Stimulated activated naive CD4-positive, alpha-beta T cell (primary cell): ENCODE data around the gene DNAJC5.

ENCODE experiments used
- DNase-seq, 6 experiments: peaks; one replicate each; lab custom pipeline; 2025; lab: John Stamatoyannopoulos, UW

DNAJC5 gene

DNA sequence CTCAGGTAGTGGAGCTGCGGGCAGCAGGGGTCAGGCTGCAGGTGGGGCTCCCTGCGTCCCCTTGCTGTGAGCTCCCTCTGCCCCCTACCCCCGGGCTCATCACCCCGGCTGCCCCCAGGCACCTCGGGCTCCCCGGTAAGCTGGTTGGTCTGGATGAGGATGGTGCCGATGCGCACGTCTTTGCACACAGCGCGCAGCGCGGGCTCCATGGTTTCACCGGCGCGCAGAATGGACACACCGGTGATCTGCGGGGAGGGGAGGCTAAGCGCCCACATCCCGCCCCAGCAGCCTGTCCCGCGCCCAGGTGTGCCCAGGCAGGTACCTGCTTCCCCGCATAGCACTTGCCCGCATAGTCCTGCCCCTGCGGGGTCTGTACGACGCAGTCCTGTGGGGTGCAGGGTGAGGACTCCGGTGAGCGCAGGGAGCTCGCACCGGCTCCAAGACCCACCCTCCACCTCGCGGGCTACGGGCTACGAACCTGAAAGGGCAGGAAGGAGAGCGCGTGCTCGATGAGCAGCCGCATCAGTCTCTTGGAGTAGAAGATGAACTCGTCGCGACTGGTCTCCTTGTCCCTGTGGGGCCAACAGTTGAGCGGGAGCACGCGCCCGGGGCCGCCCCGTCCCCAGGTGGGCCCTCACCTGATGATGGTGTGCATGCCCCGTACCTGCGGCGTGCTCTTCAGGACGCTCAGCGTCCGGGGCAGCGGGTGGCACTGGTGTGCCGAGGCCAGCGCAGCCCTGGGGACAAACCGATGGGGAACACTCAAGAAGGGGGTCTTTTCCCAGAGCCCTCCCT lies 45.7 kb downstream of the DNAJC5 start:
- no peak for DNase-seq

DNA sequence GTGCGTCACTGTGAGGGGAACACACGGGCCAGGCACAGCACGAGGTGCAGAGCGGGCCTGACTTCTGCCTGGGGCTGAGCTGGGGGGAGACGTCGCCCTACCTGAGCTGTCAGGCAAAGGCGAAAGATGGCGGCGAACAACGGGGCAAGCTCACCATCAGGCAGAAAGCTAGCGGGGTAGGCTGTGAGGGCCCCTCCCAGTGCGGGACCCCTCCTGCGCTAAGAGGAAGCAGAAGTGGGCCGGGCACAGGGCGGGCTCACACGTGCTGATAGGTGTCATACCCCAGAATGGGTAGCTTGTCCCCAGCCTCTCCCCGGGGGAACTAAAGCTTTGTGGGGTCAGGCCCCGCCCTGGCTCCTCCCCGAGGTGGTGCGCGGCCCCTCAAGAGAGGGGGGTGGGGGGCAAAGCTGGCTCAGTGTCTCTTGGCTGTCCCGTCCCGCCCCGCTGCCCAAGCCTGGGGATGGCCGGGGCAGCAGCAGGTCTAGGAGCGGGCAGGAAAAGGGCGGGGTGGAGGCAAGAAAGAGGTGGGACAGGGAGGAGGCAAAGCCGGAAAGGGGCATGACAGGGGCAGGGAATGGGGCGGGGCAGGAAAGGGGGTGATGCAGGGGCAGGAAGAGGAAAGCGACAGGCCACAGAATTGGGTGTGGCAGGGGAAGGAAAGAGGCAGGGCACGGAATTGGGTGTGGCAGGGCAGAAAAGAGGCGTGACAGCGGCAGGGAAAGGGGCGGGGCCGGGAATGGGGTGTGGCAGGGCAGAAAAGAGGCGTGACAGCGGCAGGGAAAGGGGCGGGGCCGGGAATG lies 46.6 kb downstream of the DNAJC5 start:
- peak; percentile 43 to 80 (median 64) for DNase-seq

DNA sequence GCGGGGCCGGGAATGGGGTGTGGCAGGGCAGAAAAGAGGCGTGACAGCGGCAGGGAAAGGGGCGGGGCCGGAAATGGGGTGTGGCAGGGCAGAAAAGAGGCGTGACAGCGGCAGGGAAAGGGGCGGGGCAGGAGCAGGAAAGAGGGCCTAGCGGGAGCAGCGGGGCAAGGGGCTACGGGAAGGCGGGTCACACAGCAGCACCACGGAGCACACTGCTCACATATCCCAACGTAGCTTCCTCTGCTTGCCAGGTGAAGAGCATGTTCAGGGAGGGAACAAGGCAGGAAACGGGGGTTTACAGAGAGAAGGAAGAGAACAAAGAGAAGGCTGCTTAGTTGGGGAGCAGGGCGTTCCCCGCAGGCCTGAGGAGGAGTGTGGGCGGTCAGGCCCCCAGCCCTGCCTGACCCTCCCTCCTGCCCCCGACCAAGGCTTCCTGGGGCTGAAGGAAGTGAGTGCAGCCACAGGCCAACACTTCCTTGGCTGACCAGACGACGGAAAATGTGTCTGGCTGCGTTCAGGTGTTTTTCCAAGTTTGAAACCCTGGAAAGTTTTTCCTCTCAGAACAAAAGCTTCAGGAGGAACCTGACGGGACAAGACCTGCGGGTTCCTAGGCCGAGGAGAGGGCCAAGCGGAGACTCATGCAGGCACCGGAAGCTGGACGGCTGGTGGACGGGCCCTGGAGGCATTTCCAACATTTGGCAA lies 47.5 kb downstream of the DNAJC5 start:
- DNase-seq = peak in 5 of 6 experiments; percentile 22 to 64 (median 32)

DNA sequence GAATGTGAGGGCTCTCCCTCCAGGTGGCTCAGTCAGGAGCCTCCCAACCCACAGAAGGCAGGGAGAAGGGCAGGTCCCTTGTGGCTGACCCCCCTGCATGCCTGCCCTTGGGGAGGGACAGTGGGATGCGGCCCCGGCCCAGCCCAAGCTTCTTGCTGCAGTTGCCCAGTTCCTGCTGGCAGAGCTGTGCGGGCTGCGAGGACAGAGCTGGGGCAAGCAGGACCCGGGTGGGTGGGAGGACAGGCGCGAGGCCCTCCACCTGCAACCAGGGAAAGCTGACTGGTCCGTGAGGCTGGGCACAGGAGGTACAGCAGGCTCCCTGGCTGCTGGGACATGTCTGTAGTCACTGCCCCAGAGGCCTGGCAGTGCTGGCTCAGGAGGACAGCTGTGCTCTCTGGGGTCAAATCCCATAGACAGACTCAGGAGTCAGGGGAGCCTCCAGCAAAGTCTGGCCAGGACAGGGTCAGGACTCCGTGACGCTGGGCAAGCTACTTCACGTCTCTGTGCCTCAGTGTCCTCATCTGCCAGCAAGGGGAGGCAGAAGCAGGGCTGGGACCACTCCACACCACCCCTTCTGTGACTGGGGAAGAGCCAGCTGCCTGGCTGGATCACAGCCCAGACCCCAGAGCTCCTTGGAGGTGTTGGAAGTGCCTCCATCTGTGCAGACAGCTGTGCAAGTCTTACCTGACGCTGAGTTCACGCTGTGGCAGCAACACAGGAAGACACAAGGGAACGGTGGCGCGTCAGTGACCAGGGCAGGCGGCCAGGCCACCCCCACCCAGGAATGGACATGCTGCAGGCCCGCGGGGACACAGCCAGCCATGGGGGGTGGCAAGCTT lies 48.3 kb downstream of the DNAJC5 start:
- DNase-seq = no peak

DNA sequence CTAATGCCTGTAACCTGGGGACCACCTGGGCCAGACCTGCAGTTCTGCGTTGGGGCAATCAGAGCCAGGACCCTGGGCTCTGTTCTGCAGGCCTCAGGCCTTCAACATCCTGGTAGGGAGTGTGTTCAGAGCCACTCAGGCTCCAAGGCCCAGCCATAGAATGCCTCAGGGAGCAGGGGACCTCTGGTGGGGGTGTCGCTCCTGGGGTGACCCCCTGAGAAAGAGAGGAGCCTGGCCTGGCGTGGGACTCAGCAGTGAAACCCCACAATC lies 48.8 kb downstream of the DNAJC5 start:
- DNase-seq = no peak

DNA sequence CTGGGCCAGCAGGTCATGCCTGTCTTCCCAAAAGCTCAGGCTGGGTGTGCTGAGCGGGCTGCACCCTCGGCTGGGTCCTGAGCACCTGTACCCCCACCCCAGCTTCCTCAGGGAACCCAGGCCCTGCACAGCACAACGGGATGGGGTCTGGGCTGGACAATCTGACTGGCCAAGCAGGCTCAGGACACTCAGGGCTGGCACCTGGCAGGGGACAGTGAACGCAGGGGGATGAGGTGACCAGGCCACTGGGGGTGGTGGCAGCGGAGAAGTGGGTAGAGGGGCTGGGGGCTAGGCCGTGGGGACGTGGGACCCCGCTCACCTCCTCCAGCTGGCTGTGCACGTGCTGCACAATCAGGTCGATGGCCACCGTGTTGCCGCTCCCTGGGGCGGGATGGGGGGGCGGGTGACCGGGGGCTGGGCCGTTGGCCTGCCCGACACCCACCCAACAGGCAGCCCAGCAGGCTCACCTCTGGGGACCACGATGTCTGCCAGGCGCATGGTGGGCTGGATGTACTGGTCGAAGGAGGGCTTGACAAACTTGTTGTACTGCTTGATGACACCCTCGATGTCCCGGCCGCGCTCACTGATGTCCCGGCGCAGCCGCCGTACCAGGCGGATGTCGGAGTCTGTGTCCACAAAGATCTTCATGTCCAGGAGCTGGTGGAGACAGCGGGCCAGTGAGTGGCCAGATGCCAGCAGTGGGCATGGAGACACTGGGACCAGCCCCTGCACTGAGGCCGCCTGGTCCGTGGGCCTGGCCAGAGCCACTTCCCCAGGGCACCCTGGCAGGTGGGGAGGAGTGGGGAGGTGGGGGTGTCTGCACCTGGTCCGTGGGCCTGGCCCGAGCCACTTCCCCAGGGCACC lies 49.4 kb downstream of the DNAJC5 start:
- DNase-seq = no peak

DNA sequence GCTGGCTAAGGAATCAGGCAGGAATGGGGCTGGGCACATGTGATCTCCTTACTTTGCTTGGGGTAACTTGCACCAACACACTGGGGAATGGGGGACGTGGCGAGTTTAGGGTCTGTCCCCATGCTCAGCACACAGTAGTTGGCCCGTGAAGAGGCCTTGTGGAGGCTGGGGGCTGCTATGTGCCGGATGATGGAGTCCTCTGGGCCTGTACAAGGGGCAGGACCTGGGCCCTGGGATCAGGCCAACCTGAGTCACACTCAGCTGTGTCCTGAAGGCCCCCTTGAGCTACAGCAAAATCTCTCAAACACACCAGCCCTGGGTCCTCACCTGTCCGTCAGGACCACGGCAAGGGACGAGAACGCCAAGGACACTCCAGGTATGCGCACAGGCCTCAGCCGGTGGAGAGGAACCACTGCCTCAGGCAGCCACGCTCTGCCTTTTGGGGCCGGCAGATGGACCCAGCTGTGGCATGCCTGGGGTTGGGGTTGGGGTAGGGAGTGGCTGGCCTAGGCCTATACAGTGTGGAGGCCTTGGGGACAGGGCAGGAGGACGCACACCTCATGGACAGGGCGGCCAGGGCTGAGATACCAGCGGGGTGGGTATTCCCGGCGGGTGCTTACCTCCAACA lies 50.2 kb downstream of the DNAJC5 start:
- no peak for DNase-seq

DNA sequence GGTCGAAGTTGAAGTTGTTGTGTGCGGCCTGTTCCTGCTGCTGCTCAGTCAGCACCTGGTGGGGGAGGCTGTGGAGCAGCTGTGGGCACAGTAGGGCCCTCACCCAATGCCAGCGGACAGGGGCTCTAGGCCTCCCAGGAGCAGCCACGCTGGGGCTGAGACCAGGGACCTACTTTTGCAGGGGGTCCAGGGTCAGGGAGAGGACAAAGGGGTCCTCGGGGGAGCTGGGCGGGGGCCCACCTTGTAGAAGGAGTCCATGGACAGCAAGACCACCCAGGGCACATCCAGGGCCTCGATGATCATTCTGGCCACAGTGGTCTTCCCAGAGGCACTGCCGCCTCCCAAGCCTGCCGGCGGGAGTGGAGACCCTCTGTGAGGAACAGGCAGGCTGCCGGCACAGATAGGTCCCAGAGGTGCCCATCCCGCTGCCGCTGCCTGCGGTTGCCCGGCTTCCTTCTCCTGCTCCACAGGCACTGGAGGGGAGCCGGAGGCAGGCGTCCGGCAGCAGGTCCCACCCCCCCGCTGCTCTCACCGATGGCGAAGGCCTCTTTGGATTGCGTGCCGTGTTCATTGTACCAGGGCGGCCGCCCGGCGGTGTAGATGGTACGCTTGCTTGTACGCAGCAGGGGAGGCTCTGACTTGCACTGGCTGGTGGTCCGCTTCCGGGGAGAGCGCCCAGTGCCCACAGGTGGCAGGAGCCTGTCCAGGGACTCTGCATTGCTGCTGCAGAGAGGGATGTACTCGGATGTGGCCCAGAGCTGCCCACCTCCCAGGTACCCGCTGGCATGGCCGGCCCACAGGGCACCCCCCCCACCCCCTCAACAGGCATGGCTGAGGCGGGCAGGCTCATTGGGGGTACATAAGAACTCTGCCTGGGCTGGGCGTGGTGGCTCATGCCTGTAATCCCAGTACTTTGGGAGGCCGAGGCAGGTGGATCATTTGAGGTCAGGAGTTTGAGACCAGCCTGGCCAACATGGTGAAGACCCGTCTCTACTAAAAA lies 51.3 kb downstream of the DNAJC5 start:
- no peak for DNase-seq

DNA sequence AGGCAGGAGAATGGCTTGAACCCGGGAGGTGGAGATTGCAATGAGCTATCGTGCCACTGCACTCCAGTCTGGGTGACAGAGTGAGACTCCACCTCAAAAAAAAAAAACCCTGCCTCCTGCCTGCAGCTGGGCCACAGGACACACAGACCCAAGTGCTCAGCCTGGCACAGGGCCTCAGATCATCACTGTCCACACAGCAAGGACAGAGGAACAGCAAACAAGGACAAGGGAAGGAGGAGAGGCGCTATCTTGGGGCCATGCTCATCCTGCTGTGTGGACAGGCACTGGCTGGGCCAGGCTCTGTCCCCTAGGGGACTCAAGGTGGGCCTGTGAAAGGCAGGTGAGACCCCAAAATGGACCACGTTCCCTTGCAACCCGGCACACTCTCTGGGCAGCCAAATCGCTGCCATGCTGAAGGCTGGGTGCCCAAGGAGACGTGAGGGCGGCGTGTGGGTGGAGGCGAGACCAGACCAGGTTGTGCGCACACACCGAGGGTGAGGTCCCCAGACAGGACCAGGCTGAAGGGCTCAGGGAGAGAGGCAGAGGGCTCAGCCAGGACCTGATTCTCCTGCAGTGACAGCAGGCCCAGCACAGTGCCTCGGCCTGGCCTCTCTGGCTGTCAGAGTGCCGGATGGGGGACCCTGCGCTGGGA lies 52.2 kb downstream of the DNAJC5 start:
- DNase-seq = no peak

DNA sequence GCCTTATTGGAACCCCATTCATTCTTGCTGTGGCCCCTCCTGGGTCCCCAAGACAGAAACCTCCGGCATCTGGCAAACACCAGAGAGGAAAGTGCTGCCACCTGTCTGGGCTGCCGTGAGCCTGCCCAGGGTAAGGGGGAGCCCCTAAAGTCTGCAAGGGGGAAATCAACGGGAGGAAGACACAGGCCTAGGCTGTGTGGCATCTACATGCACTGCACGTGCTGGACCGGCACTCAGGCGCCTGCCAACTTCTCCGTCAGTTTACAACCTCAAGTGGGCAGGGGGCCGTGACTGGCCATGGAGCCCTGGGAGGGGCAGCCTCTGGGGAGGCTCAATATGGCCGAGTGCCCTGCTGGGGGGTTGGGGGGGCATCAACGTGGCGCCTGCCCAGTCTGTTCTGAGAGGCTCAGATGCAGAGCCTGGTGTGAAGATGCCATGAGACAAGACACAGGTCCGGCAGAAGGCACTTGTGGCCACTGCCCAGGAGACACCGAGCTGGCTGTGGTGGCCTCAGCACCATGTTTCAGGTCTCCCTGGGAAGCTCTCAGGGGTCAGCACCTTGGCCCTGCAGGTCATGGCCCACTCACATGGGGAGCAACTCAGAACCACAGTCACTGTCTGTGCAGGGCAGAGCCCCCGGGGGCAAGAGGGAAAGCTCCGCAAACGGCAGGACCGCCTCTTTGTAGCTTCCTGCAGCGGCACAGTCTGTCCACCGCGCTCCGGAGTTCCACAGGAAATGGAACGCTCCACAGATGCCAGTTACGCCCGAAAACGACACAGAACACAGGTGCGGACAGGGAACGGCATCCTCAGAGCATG lies 52.9 kb downstream of the DNAJC5 start:
- peak in 5 of 6 experiments; percentile 16 to 69 (median 37) for DNase-seq

DNA sequence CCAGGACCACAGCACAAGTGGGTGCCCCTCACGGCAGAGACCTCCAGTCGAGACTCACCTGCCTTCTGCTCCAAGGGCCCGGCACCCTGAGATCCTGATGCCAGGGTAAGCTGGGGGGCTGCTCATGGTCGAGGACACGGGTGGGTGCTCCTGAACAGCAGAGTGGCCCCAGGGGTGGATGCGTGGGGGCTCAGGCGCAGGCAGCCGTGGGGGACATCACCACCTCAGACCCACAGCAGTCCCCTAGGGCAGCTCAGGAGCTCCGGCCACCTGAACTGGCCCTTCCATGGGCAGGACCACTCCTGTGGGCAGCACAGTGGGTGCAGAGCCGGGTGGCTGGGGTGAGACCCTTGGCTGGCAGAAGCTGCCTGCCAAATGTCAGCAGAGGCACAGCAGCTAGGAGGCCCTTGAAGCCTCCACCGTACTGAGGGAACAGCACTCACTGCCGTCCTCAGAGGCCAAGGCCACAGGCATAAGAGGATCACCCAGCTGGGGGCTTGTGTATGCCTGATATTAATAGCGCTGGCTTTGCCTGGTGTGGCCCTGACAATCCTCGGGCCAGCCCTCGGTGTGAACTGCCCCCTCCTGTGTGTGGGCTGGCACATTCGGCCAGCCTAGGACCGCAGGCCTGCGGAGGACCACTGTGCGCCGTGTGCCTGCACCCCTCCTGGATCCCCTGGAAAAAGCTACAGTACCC lies 55.9 kb downstream of the DNAJC5 start:
- DNase-seq = no peak

DNA sequence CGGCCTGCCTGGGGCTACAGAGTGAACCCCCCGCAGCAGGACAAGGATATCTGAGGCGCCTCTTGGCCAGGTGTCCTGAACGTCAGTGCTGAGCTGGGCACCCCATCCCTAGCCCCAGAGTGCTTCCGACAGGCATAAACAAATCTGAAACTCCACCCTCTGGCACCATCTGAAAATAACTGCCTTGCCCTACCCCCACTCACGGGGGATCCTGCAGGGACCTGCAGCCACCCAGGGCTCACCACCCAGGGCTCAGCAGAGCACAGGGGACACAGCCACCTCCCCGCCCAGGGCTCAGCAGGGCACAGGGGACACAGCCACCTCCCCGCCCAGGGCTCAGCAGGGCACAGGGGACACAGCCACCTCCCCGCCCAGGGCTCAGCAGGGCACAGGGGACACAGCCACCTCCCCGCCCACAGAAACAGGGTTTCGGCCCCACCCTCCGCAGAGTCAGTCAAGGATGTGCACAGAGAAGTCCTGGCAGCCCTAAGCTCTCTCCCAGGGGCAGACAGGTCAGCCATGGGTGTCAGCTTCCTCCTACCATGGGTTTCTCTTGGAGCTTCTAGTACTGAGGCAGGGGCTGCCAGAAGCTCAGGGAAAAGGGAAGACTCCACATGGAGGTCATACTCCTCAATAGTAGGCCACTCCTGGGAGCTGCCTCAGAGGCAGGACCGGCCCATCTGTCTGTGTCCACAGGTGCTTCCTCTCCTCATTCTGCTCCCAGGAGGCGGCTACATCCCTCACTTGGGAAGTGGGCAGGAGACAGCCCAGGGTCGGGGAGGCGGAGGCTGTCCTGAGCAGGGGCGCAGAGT lies 56.7 kb downstream of the DNAJC5 start:
- DNase-seq = no peak

DNA sequence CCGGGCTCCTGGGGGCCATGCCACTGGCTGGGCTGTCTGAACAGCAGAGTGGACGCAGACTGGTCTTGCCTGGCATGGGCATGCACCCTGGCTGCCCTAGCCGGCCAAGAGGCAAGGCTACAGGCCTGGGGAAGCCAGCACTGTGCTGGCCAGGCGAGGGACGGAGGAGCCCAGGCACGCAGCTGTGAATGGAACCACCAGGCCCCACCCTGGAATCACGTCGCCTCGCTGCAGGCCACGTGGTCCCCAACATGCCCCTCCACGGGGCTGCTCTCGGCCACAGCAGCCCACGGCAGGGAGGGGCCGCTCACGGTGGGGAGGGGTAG lies 57.2 kb downstream of the DNAJC5 start:
- no peak for DNase-seq

DNA sequence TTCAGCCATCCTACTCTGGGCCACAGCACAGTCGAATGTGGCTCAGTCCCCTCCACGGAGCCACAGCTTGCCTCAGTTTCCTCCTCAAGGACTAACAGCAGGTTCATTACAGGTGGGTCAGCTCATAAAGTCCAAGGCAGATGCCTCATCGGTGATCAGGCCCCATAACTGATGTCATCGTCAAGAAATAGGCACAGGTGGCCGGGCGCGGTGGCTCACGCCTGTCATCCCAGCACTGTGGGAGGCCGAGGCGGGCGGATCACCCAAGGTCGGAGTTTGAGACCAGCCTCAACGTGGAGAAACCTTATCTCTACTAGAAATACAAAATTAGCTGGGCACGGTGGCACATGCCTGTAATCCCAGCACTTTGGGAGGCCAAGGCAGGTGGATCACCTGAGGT lies 57.8 kb downstream of the DNAJC5 start:
- no peak for DNase-seq

DNA sequence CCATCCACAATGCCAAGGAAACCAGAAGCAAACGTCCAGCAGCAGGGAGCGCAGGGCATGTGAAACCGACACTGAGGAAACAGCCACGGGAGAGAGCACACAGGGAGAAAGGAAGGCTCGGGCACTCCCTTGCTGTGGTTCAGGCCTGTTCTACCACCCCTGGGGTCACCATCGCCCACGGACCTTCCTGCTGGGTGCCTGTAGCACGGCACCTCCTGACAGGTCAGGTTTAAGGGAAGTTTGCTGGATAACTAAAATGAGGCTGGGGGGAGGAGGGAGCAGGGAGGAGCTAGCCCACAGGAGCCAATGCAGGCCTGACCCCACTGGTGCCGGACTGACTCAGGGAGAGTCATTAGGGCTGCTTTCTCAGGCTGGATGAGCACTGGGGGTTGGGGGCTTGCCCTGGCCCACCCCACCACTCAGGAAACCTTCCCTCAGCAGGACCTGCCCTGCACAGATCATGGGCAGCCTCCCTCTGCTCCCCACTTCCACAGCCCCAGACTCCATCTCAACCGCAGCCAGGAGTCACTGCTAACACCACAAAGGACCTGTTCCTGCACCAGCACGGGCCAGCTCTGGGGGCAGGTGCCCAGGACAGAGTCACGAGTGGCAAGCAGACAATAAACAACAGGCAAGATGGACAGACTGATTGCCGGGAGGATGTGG lies 59.0 kb downstream of the DNAJC5 start:
- no peak for DNase-seq

DNA sequence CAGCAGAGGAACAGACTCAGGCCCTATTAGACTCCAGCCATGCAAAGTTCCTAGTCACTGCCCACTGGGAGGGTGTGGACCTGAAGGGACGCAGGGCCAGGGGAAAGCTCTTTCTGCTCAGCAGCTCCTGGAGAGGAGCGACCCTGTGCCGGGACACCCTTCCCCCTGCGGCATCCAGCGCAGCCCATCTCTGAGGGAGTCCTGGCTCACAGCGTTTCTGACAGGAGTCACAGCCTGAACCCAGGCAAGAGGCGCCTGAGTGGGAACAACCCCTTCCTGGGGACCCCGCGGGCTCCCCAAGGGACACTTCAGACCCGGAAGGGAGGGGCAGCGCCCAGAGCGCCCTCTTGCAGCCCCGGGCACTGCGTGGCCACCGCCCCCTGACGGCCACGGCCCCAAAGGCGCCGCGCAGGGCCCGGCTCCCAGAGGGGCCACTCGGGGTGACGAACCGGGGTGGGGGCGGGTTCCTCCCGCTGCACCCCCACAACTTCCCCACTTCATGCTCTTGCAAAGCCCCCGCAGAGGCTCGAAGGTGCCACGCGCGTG lies 60.4 kb downstream of the DNAJC5 start:
- peak in 1 of 6 experiments; percentile 51 for DNase-seq
